HG03196 (cell line): ENCODE measurements around the gene DAGLA.
"Not testable (repeated sequence)": the region's sequence is repeated elsewhere in the genome, so short reads cannot be mapped to it uniquely, and the experiment has no call there.

Experiments
- ATAC-seq: cut with Tn5 transposase; IDR thresholded peaks from one replicate; pipeline ENCODE4 v1.9.1; 2021; ENCODE audit not compliant: unreplicated experiment

Gene DAGLA, protein sequence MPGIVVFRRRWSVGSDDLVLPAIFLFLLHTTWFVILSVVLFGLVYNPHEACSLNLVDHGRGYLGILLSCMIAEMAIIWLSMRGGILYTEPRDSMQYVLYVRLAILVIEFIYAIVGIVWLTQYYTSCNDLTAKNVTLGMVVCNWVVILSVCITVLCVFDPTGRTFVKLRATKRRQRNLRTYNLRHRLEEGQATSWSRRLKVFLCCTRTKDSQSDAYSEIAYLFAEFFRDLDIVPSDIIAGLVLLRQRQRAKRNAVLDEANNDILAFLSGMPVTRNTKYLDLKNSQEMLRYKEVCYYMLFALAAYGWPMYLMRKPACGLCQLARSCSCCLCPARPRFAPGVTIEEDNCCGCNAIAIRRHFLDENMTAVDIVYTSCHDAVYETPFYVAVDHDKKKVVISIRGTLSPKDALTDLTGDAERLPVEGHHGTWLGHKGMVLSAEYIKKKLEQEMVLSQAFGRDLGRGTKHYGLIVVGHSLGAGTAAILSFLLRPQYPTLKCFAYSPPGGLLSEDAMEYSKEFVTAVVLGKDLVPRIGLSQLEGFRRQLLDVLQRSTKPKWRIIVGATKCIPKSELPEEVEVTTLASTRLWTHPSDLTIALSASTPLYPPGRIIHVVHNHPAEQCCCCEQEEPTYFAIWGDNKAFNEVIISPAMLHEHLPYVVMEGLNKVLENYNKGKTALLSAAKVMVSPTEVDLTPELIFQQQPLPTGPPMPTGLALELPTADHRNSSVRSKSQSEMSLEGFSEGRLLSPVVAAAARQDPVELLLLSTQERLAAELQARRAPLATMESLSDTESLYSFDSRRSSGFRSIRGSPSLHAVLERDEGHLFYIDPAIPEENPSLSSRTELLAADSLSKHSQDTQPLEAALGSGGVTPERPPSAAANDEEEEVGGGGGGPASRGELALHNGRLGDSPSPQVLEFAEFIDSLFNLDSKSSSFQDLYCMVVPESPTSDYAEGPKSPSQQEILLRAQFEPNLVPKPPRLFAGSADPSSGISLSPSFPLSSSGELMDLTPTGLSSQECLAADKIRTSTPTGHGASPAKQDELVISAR

DNA sequence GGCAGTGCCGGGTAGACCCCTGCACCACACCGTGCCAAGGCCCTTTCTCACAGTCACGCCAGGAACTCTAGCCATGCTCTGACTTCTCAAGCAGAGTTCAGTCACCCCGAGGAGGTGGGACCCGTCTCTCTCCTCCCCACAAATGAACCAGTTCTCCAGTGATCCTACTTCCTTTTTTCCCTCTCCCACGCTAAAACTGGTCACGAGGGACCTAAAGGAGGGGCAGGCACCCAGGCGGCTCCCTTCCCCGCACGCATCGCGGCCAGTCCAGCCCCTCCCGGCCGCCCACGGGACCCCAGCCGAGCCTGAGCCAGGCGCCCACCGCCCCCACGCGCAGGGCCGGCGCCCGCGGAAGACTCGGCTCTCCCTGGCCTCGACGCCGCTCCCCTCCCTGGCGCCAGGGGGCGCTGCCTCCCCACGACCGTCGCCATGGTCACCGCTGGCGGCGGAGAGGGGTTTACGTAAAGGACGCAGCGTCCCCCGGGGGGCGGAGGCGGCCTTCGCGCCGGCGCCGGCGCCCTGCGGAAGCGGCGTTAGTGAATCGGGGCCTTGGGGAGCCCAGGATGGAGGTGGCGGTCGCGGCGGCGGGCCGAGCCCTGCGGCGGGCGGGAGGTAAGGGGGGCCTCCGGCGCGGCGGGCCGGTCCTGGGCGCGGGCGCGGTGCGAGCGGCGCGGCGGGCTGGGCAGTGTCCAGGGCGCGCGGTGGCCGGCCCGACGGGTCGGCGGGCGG, at the start of gene DAGLA:
TSS of gene DAGLA (plus strand) at position 499 of the 729 bp plus-strand sequence. CDS start 39,765 bp downstream, outside the sequence.
- no peak for ATAC-seq

DNA sequence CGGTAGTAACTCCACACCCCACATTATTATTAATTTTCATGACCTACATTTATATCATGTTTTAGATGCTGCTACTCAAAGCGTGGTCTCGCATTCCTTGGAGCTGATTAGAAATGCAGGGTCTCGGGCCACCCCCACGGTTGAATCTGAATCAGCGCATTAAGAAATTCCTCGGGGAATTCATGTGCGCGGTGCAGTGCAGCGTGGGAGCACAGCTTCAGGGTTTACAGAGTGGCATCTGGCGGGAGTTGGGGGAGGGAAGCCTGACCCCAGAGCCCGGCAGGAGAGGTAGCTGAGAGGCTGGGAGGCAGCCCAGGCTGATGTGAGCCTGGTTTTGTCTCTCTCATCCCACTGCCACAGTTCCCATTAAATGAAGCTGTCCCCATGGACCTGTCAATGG, 48.1 kb upstream of the DAGLA start:
- no peak for ATAC-seq

DNA sequence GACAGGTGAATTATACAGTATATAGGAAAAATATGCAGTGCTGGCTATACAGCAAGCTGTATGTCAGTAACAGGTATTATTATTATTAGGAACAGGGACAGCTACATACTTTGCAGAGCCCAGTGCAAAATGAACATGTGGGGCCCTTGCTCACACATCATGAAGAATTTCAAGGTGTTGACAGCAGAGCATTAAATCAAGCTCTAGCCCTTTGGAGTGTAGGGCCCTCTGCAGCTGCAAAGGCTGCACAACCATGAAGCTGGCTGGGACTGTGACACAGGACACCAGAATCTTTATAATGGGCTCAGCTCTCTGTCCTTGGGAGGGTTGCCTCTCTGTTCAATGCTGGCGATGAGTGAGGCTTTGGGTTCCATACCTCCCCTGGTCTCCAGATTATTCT, 44.9 kb upstream of the DAGLA start:
- no peak for ATAC-seq

DNA sequence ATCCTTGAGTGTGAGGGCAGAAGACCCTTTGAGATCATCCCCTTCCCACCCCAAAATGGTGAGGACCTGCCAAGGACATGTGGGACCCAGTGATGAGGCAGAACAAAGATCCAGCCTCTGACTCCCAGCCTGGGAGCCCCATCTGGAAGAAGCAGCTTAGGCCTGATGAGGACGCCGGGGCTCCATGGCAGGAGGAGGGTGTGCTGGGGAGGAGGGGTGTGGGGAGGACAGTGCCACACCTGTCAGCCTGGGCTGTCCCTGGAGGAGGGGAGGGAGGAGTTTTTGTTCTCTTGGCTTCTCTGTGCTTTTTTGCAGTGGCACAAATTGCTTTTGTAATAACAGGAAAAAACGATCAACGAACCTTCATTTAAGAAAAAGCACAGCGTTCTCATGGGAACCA, 44.4 kb upstream of the DAGLA start:
- ATAC-seq = no peak

DNA sequence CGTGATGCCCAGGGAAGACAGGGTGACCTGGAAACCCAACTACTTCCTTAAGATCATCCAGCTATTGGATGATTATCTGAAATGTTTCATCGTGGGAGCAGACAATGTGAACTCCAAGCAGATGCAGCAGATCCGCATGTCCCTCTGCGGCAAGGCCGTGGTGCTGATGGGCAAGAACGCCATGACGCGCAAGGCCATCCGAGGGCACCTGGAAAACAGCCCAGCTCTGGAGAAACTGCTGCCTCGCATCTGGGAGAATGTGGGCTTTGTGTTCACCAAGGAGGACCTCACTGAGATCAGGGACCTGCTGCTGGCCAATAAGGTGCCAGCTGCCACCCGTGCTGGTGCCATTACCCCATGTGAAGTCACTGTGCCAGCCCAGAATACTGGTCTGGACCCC, 43.5 kb upstream of the DAGLA start:
- ATAC-seq = no peak

DNA sequence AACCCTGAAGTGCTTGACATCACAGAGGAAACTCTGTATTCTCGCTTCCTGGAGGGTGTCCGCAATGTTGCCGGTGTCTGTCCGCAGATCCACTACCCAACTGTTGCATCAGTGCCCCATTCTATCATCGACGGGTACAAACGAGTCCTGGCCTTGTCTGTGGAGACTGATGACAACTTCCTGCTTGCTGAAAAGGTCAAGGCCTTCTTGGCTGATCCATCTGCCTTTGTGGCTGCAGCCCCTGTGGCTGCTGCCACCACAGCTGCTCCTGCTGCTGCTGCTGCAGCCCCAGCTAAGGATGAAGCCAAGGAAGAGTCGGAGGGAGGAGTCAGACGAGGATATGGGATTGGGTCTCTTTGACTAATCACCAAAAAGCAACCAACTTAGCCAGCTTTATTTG, 42.9 kb upstream of the DAGLA start:
- no peak for ATAC-seq

DNA sequence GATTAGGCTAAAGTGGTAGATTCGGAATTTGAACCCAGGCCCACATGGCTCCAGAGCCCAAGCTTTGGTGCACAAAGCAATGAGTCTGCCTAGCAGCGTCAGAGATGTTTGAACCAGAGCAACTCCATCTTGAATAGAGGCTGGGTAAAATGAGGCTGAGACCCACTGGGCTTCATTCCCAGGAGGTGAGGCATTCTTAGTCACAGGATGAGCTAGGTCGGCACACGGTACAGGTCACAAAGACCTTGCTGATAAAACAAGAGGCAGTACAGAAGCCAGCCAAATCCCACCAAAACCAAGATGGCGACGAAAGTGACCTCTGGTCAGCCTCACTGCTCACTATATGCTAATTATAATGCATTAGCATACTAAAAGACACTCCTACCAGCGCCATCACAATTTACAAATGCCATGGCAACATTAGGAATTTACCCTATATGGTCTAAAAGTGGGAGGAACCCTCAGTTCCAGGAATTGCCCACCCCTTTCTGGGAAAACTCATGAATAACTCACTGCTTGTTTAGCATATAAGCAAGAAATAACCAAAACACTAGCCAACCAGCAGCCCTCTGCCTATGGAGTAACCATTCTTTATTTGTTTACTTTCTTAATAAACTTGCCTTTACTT, 40.3 kb upstream of the DAGLA start:
- ATAC-seq = no peak

DNA sequence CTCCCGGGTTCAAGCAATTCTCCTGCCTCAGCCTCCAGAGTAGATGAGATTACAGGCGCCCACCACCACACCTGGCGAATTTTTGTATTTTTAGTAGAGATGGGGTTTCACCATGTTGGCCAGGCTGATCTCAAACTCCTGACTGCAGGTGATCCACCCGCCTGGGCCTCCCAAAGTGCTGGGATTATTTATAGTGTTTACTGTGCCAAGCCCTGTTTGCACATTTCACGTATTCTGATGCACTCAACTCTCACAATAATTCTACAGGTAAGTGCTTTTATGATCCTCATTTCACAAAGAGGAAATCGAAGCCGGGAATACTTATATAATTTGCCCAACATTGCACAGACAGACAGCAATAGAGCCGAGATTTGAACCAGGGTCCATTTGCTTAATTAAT, 38.0 kb upstream of the DAGLA start:
- no peak for ATAC-seq

DNA sequence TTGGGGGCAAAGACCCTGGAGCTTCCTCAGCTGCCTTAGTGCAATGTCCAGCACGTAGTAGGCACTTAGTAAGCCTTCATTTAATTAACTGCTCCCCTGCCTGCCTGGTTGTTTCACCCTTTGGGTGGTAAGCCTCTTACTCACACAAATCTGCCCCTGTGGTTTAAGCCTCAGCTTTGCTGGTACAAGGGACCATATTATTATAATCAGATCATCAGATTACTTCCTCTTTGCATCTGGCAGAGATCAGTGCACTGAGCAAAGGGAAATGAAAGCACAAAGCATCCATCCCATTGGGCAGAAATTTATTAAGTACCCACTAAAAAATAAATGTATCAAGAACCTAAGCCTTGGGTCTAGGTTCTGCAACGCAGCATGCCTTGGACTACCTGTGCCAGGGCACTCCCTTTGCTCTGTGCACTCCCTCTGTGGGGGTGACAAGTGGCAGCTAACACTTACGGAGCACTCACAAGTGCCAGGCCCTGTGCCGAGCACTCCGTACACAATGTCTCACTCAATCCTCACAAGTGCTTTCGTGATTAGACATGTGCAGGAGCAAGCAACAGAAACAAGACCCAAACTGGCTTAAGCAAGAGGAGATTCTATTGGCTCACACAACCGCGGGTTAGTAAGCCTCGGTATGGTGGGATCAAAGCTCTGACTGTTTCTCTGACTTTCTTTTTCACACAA, 34.9 kb upstream of the DAGLA start:
- ATAC-seq = no peak

DNA sequence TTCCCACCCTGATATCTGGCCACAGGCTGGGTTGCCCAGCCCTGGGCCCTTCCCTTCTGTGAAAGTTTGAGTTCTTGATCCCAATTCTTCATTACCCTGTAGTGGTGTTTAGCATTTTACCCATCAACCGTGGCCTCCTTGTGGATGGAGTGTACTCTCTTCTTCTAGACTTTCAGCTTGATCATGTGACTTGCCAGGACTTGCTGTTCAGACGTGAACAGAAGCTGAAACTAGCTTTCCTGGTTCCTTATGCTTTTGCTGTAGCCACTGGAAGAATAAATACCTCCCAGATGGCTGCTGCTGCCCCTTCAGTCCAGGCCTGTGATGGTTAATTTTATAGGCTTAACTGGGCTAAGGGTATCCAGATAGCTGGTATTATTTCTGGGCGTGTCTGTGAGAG, 32.7 kb upstream of the DAGLA start:
- ATAC-seq = no peak

DNA sequence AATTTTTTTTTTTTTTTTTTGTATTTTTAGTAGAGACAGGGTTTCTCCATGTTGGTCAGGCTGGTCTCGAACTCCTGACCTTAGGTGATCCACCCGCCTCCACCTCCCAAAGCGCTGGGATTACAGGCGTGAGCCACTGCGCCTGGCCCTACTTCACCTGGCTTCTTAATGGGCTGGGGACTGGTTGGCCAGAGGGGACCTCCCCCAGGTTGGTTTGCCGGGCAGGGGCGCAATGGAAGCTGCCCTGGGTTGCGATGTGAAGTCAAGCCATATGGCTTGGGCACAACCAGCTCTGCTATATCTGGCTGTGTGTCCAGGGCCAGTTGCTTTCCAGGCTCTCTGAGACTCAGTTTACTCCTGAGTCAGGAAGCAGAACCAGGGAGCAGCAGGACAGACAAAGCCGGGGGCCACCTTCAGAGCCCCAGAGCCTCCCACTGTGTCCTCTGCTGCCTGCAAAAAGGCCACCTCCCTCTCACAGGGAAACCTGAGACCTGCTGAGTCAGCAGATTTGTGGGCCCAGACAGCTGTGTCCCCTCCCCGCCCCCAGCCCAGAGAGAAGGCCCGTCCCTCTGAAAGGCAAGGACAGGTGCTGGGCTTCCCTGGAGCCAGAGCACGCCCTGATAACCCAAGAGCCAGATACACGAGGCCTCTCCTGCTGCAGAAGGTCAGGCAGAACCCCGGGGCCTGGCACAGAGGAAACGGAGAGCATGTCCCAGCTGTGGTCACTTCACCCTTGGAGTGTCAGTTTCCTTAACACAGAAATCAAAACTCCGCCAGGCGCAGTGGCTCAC, 29.2 kb upstream of the DAGLA start:
- ATAC-seq = no peak

DNA sequence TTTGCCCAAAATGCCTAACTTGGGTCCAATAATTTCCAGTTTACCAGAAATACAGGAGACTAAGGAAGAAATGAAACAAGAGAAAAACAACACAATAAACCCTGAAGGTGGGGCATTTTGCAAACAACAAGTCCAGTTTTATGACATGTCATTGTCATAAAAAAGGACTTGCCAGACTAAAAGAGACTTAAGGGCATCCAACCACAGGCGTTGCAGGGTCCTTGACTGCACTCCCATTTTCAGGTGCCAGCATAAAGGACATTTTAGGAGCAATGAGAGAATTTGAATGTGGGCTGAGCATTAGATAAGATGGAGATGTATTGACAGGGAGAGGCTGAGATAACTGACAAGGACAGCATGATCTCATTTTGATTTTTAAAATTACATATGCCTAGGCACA, 28.1 kb upstream of the DAGLA start:
- no peak for ATAC-seq

DNA sequence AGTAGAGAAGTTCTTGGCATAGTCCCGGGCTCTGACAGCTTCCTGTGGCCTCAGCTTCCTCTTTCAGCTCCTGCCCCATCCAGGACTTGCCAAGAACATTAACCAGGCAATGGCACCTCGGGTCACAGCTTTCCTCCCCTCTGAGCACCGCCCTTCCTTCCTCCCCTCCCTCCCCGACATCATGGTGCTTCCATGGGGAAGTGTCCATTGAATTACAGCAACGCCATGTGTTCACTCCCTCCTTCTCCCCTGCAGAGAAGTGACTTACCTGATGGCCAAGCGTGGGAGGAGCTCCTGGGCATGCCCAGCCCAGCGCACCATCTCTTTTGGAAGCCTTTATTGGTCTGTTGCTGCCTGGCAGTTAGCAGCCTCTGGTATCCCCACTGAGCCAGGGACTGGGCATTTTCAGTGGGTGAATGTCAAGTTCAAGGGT, 25.8 kb upstream of the DAGLA start:
- ATAC-seq = no peak

DNA sequence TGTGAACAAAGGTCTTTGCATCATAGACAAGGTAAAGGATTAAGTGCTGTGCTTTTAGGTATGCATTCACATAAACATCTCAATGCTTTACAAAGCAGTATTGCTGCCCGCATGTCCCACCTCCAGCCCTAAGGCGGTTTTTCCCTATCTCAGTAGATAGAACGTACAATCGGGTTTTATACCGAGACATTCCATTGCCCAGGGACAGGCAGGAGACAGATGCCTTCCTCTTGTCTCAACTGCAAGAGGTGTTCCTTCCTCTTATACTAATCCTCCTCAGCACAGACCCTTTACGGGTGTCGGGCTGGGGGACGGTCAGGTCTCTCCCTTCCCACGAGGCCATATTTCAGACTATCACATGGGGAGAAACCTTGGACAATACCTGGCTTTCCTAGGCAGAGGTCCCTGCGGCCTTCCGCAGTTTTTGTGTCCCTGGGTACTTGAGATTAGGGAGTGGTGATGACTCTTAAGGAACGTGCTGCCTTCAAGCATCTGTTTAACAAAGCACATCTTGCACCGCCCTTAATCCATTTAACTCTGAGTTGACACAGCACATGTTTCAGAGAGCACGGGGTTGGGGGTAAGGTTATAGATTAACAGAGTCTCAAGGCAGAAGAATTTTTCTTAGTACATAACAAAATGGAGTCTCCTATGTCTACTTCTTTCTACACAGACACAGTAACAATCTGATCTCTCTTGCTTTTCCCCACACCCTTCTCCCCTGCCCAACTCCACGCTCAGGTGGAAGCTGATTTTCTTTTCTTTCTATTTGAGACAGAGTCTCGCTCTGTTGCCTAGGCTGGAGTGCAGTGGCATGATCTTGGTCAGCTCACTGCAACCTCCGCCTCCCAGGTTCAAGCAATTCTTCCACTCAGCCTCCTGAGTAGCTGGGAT, 24.7 kb upstream of the DAGLA start:
- ATAC-seq = not testable (repeated sequence)

DNA sequence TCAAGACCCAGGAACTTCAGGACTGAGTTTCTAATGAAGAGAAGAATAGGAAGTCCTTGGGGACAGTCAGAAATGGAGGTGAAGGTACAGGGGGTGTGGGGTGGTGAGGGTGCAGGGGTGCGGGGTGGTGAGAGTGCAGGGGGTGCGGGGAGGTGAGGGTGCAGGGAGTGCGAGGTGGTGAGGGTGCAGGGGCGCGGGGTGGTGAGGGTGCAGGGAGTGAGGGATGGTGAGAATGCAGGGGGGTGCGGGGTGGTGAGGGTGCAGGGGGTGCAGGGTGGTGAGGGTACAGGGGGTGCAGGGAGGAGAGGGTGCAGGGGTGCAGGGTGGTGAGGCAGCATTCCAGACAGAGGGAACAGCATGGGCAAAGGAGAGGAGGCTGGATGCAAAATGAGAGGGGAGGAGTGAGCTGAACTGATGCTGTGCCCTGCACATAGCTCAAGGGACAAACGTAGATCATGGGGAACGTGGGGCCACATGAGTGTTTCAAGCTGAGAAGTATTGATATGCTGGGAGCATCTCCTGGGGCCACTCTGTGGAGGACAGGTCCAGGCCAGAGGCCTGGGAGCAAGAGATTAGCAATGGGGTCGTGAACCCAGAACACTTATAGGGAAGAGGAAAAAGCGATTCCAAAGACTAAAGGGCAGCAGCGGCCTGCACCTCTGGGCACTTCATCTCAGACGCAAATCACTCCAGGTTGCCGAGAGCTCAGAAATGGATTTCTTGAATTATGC, 23.7 kb upstream of the DAGLA start:
- ATAC-seq = no peak

DNA sequence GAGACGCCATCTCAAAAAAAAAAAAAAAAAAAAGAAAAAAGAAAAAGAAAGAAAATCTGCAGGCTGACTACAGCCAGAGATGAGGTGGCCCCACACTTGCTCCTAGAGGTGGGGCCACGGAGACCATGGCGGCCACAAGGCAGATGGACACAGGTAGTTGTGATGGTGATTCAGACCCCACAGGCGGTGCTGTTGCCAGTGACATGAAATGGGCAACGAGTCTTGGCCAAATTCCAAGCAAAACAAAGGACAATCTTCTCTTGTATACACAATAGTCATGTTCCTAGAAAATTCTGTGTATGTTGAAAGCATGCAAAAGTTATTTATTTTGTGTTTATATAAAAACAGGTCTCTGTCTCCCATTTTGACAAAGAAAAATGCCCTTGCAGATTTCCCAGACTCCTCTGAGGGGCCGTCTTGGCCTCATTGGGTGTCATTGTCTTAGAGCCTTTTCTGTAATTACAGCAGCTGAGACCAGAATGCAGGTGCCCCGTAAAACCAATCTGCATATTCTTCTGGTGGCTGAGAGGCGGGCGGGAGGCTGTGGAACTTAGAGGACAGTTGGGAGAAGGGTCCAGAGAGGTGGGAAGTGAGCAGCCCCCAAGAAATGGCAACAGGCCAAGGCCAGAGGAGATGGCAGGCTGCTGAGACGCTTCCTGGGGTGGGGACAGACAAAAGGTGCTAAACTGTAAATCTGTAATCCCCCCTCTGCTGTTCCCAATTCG, 22.5 kb upstream of the DAGLA start:
- ATAC-seq = no peak
